Adrenal gland (tissue), 5 donors: Measurements from ENCODE around the gene NR6A1.

Experiments used
- CTCF ChIP-seq, 6 experiments: fragments of 450-650 bp in 4 of 6; fragments of 200-600 bp in 2 of 6; sonication (generic) in 1 of 6; IDR thresholded peaks; 1 replicate in 5 of 6; 2 replicates in 1 of 6; pipeline versions ENCODE4 v1.5.1 to v1.8.0; 2016 to 2021; ENCODE audit warnings: antibody characterized with exemption in 6 of 6, mild to moderate bottlenecking in 2 of 6, moderate library complexity in 1 of 6
- POLR2A ChIP-seq, 2 donors: fragments of 450-650 bp; IDR thresholded peaks; one replicate each; pipeline ENCODE4 v1.6.1; 2017; ENCODE audit warnings: antibody characterized with exemption in 2 of 2, mild to moderate bottlenecking in 2 of 2, moderate library complexity in 1 of 2
- donor health status: DM: no; HTN: no; CAD: no.

- TF ChIP-seq CTCF (IDR thresholded peaks at IDR 0.05) (no peak), POLR2A (IDR thresholded peaks at IDR 0.05) (no peak)
Observed at GRCh38 chr9:124471761-124472160, 299.4 kb downstream of the NR6A1 start.
